HG03064 (cell line): ENCODE results near the gene IGFALS.

Experiments
- ATAC-seq: cut with Tn5 transposase; IDR thresholded peaks from one replicate; pipeline ENCODE4 v1.9.1; 2021; ENCODE audit warnings: low read depth; ENCODE audit not compliant: unreplicated experiment

IGFALS gene

DNA sequence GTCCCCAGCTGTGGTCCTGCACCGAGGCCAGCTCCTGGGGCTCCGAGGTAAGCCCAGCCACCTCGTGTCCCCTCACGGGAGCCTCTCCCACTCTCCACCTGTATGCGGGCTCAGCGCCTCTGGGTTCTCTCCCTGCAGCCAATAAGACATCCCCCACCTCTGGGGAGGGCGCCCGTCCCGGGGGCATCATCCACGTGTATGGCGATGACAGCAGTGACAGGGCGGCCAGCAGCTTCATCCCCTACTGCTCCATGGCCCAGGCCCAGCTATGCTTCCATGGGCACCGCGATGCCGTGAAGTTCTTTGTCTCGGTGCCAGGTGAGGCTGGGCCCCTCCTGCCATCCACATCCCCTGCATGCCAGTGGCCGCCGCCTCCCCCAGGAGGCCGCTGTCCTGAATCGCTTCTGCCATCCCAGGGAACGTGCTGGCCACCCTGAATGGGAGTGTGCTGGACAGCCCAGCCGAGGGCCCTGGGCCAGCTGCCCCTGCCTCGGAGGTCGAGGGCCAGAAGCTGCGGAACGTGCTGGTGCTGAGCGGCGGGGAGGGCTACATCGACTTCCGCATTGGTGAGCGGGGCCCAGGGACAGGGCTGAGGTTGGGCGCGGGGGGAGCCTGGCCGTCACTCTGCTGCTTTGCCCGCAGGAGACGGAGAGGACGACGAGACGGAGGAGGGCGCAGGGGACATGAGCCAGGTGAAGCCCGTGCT lies 25.3 kb downstream of the IGFALS start:
- ATAC-seq, result no peak

DNA sequence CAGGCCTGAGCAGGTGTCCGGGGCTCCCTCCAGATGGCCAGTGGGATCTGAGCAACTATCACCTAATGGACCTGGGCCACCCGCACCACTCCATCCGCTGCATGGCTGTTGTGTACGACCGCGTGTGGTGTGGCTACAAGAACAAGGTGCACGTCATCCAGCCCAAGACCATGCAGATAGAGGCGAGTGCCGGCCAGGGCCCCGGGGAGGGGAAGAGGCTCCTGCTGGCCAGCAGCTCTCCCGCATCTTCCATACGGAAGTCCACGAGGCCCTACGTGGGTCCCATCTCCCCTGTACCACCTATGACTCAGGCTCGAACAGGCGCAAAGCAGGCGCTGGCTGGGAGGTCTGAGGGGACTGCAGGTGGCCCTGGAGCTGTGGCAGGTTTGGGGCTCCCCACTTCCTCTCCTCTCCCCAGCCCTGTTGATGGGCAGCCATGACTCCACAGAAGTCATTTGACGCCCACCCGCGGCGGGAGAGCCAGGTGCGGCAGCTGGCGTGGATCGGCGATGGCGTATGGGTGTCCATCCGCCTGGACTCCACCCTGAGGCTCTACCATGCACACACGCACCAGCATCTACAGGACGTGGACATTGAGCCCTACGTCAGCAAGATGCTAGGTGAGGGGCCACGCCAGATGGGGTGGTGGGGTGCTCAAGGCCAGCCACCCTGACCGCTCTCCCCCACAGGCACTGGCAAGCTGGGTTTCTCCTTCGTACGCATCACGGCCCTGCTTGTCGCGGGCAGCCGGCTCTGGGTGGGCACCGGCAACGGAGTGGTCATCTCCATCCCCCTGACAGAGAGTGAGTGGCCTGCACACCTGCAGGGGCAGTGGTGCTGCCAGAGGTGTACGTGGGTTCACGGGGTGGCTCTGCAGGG lies 26.1 kb downstream of the IGFALS start:
- ATAC-seq, result no peak

DNA sequence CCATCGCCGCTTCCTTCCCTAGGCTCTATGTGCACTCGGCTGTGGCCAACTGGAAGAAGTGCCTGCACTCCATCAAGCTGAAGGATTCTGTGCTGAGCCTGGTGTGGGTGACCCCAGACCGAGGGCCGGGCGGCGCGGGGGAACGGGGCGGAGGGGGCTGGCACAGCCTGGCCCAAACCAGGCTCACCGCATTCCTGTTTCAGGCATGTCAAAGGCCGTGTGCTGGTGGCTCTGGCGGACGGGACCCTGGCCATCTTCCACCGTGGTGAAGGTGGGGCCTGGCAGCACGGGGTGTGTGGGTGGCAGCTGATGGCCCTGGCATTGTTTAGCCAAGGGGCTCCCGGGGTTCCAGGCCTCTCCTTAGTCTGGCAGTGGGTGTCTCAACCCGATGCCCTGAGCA lies 26.8 kb downstream of the IGFALS start:
- no peak for ATAC-seq

DNA sequence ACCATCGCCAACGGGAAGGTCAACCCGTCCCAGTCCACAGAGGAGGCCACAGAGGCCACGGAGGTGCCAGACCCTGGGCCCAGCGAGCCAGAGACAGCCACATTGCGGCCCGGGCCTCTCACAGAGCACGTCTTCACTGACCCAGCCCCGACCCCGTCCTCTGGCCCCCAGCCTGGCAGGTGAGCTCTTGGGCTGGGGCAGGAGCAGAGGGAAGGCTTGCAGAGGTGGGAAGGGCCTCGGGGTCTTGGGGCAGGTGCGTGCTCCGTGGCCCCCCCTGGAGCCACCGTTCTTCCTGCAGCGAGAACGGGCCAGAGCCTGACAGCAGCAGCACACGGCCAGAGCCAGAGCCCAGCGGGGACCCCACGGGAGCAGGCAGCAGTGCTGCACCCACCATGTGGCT lies 27.3 kb downstream of the IGFALS start:
- no peak for ATAC-seq

DNA sequence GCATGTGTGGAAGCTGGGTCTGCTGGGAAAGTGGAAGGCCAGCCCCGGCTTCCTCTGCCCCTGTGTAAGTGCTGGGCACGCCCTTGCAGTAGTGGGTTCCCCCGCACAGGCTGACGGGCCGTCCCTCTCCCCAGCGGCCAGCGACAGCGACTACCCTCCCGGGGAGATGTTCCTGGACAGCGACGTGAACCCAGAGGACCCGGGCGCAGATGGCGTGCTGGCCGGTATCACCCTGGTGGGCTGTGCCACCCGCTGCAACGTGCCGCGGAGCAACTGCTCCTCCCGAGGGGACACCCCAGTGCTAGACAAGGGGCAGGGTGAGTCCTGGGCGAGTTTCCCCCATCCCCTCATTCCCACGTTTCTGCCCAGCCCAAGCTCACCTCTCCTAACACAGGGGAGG lies 27.7 kb downstream of the IGFALS start:
- ATAC-seq, result no peak

DNA sequence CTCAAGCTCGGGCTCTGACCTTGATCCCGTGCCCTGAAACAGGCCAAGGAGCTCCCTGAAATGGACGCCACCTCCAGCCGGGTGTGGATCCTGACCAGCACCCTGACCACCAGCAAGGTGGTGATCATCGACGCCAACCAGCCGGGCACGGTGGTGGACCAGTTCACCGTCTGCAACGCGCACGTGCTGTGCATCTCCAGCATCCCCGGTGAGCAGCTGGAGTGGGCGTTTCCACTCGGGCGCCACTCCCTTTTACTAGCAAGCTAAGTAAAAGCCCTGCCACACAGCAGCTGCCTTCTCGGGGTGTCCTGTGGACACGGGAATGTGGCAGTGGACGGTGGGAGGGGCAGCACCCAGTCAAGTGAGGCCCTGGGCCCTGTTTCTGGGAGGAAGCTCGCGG lies 28.5 kb downstream of the IGFALS start:
- ATAC-seq, result no peak

DNA sequence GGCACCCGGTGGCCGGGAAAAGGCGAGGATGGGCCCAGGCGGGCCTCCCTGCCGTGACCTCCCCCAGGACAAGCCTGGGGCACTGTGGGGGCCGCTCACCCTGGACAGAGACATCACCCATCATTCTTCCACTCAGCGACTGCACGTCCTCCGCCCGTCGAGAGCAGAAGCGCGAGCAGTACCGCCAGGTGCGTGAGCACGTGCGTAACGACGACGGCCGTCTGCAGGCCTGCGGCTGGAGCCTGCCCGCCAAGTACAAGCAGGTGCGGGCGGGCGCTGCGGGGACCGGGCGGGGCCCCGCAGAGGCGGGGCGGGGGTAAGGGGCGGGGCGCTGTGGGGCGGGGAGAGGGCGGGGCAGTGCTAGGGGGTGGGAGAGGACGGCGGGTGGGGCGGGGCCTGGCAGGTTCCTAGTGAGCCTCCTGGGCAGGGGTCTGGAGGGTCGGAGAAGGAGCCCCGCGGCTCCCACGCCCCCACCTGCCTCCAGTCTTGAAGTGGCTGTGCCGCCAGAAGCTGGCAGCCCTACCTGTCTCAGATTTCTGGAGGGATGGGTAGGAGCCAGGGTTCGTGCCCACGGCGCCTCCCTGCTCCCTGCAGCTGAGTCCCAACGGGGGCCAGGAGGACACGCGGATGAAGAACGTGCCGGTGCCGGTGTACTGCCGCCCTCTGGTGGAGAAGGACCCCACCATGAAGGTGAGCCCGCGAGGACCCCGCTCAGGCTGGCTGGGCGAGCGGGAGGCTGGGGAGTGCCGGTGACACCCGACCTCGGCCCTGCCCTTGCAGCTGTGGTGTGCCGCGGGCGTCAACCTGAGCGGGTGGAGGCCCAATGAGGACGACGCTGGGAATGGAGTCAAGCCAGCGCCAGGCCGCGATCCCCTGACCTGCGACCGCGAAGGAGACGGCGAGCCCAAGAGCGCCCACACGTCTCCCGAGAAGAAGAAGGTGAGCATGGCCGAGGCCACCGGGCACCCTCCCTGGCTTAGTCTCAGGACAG lies 29.7 kb downstream of the IGFALS start:
- no peak for ATAC-seq

DNA sequence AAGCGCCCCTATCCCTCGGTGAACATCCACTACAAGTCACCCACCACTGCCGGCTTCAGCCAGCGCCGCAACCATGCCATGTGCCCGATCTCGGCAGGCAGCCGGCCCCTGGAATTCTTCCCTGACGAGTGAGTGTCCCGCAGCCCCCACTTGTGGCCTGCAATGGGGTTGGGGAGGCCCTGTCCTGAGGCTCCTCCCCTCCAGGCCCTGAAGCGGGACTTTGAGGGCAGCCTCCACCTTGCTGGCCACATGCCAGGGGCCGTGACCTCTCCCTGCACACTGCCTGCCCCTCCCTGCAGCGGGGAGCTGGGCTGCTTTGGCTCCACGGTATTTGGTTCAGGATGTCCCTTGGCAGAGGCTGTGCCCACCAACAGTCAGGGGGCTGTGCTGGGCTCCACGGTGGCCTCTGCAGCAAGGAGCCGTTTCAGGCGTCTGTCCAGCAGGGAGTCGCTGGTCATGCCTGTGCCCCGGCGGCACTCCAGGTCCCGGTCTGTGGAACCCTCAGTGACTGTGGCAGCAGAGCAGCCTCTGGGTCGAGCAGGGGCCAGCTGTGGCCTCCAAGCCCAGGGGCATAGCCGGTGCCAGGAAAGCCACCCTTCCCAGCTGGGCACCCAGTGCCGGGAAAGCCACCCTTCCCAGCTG lies 30.5 kb downstream of the IGFALS start:
- no peak for ATAC-seq

DNA sequence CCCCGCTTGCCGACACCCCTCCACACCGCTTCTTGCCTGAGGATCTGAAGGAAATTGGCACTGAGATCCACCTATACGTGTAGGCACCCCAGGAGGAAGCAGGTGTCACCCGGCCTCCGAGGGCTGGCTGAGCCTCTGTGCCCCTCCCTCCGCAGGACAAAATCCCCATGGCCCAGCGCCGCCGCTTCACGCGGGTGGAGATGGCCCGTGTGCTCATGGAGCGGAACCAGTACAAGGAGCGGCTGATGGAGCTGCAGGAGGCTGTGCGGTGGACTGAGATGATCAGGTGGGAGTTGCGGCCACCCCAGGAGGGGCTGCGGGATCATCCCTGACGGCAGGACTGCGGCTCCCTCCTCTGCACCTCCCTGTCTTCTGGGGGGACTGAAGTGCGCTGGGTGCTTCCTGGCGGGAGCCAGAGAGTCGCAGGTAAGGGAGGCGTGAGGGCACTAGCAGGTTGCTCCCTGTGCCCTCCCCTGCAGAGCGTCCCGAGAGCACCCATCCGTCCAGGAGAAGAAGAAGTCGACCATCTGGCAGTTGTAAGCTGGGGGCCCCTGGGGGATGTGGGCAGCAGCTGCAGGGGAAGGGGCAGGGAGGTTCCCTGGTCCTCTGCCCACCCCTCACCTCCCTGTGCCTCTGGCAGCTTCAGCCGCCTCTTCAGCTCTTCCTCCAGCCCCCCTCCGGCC lies 31.2 kb downstream of the IGFALS start:
- no peak for ATAC-seq

DNA sequence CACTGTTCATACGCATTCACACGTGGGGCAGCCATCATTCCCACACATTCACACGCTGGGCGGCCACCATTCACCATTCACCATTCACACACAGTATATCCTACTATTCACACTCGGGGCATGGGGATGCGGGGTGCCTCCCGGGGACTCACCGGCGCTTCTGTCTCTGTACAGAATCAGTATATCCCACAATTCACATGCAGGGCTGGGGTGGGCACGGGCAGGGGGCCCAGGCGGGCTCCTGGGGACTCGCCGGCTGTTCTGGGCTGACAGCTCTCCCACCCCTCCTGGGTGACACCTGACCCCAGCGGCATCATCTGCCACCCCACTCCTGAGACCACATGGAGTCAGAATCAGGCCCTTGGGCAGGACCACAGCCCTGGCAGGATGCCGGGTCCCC lies 31.8 kb downstream of the IGFALS start:
- ATAC-seq, result no peak

DNA sequence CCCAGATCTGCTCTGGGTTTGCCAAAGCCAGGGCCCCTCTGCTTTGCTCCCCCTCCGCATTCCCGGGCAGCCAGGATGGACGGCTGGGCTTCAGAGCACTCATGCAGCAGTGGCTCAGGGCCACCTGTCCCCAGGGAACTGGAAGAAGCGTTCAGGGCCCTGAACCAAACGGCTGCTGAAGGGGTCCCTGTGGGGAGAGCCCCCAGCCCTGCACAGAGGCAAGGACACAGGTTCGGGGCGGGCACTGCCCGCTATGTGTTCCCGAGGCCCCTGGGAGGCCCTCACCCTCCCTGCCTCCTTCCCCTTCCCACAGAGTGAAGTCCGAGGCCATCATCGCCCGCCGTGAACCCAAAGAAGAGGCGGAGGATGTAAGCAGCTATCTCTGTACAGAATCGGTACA lies 32.6 kb downstream of the IGFALS start:
- ATAC-seq, result no peak

DNA sequence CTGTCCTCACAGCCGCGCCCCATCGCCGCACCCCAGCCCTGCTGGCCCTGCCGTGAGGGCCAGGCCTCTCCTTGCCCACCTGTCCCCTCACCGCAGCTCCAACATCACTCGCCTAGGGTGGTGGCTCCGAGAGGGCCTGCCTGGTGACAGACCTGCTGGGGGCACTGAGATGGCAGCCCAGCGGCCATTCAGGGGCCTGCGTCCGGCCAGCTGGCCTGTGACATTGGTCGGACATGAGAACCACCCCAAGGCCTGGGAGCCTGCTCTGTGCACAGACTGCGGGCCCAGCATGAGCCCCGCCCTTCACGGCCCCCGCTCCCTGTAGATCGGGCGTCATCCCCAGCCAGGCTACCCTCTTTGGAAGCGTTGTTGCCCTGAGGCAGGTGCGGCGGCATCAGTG lies 34.0 kb downstream of the IGFALS start:
- ATAC-seq, result no peak

DNA sequence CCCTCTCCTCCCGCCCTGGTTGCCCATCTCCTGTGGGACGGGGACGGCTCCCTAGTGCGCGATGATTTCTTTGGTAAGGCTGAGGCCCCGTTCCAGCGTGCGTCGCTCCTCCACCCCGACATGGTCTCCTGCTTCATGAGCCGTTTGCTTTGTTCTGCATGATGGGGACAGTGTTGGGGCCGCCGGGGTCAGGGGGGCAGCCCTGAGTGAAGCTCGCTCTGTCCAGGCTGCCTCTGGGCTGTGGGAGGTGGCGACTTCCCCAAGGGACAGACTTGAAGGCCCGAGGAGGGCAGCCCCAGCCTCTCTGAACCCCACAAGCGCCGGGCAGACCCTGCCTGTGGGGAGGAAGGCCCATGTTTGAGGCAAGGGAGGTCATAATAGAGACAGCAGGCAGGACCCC lies 34.6 kb downstream of the IGFALS start:
- ATAC-seq, result no peak

DNA sequence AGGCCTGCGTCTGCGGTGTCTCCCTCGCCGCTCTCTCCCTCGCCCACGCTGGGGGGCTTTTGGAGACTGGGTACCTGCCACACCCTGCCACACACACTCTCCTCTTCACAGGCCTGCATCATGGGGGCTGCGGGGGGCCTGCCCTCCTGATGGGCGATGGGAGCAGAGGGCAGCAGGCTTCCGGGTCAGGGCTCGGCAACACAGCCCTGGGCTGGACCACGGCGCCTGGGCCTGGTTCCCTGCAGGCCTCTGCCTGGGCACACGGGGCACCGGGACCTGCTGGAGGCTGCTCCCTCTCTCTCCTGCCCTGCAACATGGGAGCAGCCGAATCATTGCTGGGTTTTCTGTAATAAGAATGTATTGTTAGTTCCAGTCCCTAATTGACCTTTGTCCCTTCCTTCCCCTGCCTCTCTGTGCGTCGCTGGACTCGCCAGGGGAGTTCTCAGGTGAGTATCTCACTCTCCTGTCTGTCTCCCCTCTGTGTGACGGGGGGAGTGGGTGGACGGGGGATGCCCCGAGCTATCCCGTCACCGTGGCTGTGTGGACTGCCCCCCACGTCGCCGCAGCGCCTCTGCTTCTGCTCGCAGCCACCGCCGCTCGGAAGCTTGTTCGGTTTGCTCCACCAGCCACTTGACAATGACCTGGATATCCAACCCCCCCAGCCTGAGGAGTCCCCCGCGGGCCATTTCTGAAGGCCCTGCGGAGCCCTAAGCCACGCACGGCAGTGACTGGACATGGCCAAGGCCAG lies 35.6 kb downstream of the IGFALS start:
- ATAC-seq, result no peak

DNA sequence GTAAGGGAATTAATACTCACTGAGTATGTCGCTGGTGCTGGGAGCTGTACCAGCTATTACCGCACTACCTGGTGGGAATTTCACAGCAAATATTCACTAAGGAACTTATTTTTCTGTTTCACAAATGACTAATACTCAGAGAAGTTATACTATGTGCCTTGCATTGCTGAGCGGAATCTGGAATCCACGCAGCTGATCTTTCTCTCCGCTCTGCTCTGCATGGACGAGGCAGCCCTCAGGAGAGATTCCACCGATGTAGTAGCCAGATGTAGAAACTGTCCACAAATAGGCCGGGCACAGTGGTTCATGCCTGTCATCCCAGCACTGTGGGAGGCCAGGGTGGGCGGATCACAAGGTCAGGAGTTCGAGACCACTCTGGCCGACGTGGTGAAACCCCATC lies 39.3 kb downstream of the IGFALS start:
- no peak for ATAC-seq

DNA sequence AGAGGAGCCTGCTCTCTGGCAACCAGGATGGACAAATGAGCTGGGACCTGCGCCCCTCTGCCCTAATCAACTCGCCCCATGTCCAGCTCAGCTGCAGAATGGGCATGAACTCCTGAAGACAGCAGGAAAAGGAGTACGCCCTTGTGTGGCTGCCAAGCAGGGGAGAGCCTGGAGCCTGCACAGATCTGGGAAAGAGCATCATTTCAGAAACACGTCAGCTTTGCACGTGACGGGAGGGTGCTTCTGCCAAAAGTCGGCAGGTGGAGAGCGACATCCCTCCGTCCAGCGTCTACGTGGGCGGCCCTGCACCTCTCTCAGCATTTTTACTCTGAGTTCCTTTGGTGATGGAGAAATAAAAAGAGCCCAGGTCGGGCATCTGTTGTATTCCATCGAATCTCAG lies 40.7 kb downstream of the IGFALS start:
- ATAC-seq, result no peak

DNA sequence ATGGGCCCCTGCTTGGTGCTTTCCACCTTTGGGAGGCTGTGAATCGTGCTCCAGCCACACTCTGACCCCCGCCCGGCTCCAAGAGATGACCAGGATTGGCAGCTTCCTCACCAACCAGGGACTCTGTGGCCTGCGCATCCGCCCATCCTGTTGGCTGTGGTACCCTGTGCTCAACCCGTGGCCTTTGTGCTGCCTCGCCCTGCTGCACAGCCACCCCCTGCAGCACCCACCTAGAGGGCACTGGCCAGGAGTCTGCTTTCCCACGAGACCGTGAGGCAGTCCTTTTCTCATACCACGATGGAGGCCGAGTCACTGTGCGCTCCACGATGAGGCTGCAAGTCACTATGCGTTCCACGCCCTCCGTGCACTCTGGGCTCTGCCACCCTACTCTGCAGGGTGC lies 41.6 kb downstream of the IGFALS start:
- ATAC-seq, result no peak

DNA sequence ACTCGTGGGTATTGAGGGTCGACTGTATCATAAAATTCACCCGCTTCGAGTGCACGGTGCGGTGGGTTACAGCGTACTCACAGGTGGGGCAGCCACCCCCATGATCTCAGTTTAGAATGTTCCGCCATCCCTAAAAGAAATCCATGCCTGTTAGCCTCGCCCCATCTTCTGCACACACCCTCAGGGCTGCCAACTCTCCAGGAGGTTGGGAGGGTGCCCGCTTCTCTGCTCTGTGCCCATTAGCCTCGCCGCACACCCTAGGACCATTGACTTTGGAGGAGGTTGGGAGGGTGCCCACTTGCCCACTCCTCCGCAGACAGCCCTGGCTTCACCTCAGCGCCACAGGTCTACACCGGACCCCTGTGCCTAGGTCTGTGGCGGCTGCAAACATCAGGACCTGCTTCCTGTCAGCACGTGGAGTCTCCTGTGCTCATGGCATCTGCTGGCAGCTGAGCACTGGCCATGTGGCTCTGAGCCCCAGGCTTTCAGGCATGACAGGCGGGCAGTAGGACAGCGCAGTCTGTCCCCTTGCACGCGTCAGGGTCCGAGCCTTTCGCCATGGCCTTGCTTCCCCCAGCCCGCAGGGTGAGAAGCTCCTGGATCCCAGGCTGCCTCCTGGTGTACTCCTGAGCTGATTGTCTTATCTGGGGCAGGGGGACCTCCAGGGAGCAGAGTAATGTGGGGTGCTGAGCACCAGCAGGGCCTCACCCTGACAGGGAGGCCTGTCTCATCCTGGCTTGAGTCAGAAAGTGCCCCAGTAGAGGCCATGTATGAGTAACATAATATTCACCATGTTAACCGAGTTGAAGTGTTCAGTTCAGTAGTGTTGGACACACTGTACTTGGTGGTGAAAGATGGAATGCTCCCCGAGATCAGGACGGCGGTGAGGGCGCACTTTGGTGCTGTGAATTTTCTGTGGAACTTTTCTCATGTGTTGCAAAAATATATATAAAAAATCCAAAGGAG lies 44.1 kb downstream of the IGFALS start:
- no peak for ATAC-seq
